NOMO-1 treated with DMSO at 0.1 percent for 48 hours (cell line): ENCODE data around the gene AKAP12.

Experiments used
- DNase-seq: peaks from one replicate; lab custom pipeline; 2025; ENCODE audit not compliant: unreplicated experiment; lab: John Stamatoyannopoulos, UW

The AKAP12 gene

DNA sequence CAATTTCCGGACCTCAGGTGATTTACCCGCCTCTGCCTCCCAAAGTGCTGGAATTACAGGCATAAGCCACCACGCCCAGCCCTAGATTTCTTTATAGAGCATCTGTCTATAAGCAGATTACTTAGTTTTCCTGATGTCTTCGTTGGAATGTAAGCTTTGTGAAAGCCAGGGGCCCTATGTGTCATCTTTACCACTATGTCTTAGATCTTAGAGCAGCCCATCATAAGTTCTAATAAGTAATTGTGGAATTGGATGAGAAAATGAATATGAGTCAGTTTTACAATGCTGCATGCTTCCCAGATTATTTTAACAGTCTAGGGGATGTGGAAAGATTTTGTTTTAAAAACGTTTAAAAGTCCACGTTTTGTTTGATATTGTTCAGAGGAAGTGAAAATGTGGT lies 160.7 kb downstream of the AKAP12 start:
- peak; percentile 3 for DNase-seq

DNA sequence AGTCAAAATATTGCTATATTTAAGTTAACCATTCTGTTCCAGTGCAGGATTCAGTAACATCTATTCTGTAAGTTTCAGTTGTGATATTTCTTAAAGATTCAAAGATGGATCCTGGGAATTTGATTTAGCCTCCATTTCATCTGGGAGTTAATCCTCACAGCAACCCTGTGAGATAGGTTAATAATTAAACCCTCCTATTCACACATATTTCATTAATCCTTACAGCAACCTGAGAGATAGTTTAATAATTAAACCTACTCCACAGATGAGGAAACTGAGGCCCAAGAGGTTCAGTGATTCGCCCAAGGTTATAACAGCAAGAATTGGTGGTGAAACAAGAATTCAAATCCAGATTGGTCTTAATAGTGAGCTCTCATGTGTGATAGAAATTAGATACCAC lies 162.5 kb downstream of the AKAP12 start:
- DNase-seq = no peak

DNA sequence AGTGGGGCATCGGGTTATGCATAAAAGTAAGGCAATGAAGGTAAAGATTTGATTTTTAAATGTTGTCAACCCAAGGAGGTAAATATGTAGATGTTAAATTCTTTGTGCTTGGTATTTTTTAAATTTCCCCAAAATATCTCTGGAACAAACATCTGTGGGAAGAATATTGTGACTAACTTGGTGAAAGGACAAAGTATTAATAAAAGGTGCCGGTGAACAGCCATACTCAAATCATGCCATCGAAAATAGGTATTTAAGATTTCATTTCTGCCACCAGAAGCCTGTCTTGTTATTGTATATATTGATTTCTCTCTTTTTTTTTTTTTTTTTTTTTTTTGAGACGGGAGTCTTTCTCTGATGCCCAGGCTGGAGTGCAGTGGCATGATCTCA lies 164.1 kb downstream of the AKAP12 start:
- DNase-seq = no peak
